ENCODE results near the gene NOP9.

NOP9 gene

GRCh38 chr14:24348186-24348585 lies 48.5 kb downstream of the NOP9 start:
- no peaks in the 10 kb centered on the region for H3K9me2 ChIP-seq (replicated peaks; ENCODE audit: low read depth, low read length)
- H3K4me3 ChIP-seq (ENCODE audit: low read length, poor library complexity, severe bottlenecking), result no peak overlapping the region
- H3K9me3 ChIP-seq (ENCODE audit: insufficient read depth, low read depth, low read length), result no peaks in the 10 kb centered on the region
- H3K79me2 ChIP-seq (ENCODE audit: insufficient read depth, low read length), result no peaks in the 10 kb centered on the region
- no peaks in the 10 kb centered on the region for H3K36me3 ChIP-seq (ENCODE audit: insufficient read depth, low read length)
- no peak for TF ChIP-seq EZH2phosphoT487 (IDR thresholded peaks at IDR 0.05; ENCODE audit: borderline replicate concordance)
- no peak for TF ChIP-seq CTCF (conservative IDR thresholded peaks at IDR 0.05; ENCODE audit: low read length)
- H3K4me1 ChIP-seq (ENCODE audit: insufficient read depth, low read length, poor library complexity, severe bottlenecking), result no peaks in the 10 kb centered on the region
- H4K20me1 ChIP-seq (ENCODE audit: insufficient read depth, low read length, poor library complexity, severe bottlenecking), result no peaks in the 10 kb centered on the region
- H3F3A ChIP-seq (ENCODE audit: low read depth), result no peaks in the 10 kb centered on the region
- H3K4me2 ChIP-seq (ENCODE audit: low read depth, low read length, poor library complexity, severe bottlenecking), result no peak overlapping the region
- H3K9ac ChIP-seq (ENCODE audit: low read depth, low read length, poor library complexity, severe bottlenecking), result no peak overlapping the region
- H3K27me3 ChIP-seq (ENCODE audit: insufficient read depth, low read length, poor library complexity, severe bottlenecking), result no peaks in the 10 kb centered on the region
- H2AFZ ChIP-seq (ENCODE audit: low read length), result no peak overlapping the region

GRCh38 chr14:24349742-24350141 lies 50.1 kb downstream of the NOP9 start:
- H3K4me2 ChIP-seq (ENCODE audit: low read depth, low read length, poor library complexity, severe bottlenecking), result no peak overlapping the region
- H3K4me3 ChIP-seq (ENCODE audit: low read length, poor library complexity, severe bottlenecking), result no peak overlapping the region
- H2AFZ ChIP-seq (ENCODE audit: low read length), result 0 out of 2 replicates have a peak overlapping the region, but pooled peaks have one; percentile 12
- no peaks in the 10 kb centered on the region for H3K79me2 ChIP-seq (ENCODE audit: insufficient read depth, low read length)
- H4K20me1 ChIP-seq (ENCODE audit: insufficient read depth, low read length, poor library complexity, severe bottlenecking), result no peaks in the 10 kb centered on the region
- no peaks in the 10 kb centered on the region for H3K9me2 ChIP-seq (replicated peaks; ENCODE audit: low read depth, low read length)
- TF ChIP-seq CTCF (conservative IDR thresholded peaks at IDR 0.05; ENCODE audit: low read length) (no peak), EZH2phosphoT487 (IDR thresholded peaks at IDR 0.05; ENCODE audit: borderline replicate concordance) (no peak)
- no peaks in the 10 kb centered on the region for H3K27me3 ChIP-seq (ENCODE audit: insufficient read depth, low read length, poor library complexity, severe bottlenecking)
- no peaks in the 10 kb centered on the region for H3K9me3 ChIP-seq (ENCODE audit: insufficient read depth, low read depth, low read length)
- no peaks in the 10 kb centered on the region for H3K4me1 ChIP-seq (ENCODE audit: insufficient read depth, low read length, poor library complexity, severe bottlenecking)
- no peaks in the 10 kb centered on the region for H3F3A ChIP-seq (ENCODE audit: low read depth)
- no peaks in the 10 kb centered on the region for H3K36me3 ChIP-seq (ENCODE audit: insufficient read depth, low read length)
- H3K9ac ChIP-seq (ENCODE audit: low read depth, low read length, poor library complexity, severe bottlenecking), result no peak overlapping the region

- no peak overlapping the region for H3K9ac ChIP-seq (ENCODE audit: low read depth, low read length, poor library complexity, severe bottlenecking)
- H2AFZ ChIP-seq (ENCODE audit: low read length), result peak overlapping the region; percentile 14; the same call in 1 of the 2 replicates
- H3K4me3 ChIP-seq (ENCODE audit: low read length, poor library complexity, severe bottlenecking), result no peak overlapping the region
- no peaks in the 10 kb centered on the region for H3F3A ChIP-seq (ENCODE audit: low read depth)
- no peaks in the 10 kb centered on the region for H3K9me2 ChIP-seq (replicated peaks; ENCODE audit: low read depth, low read length)
- no peaks in the 10 kb centered on the region for H3K27me3 ChIP-seq (ENCODE audit: insufficient read depth, low read length, poor library complexity, severe bottlenecking)
- no peaks in the 10 kb centered on the region for H3K36me3 ChIP-seq (ENCODE audit: insufficient read depth, low read length)
- H3K4me1 ChIP-seq (ENCODE audit: insufficient read depth, low read length, poor library complexity, severe bottlenecking), result no peaks in the 10 kb centered on the region
- no peaks in the 10 kb centered on the region for H3K9me3 ChIP-seq (ENCODE audit: insufficient read depth, low read depth, low read length)
- H3K79me2 ChIP-seq (ENCODE audit: insufficient read depth, low read length), result no peaks in the 10 kb centered on the region
- no peaks in the 10 kb centered on the region for H4K20me1 ChIP-seq (ENCODE audit: insufficient read depth, low read length, poor library complexity, severe bottlenecking)
- TF ChIP-seq EZH2phosphoT487 (IDR thresholded peaks at IDR 0.05; ENCODE audit: borderline replicate concordance), result no peak
- 0 out of 2 replicates have a peak, but pooled peaks have one; percentile 23 for TF ChIP-seq CTCF (conservative IDR thresholded peaks at IDR 0.05; ENCODE audit: low read length)
- H3K4me2 ChIP-seq (ENCODE audit: low read depth, low read length, poor library complexity, severe bottlenecking), result no peak overlapping the region
Measured at GRCh38 chr14:24351517-24351916, 51.9 kb downstream of the NOP9 start.
